Stimulated activated CD4-positive, alpha-beta T cell treated with anti-CD3 and anti-CD28 coated beads, Interleukin-2, amount 100 ng/mL, for 48 hours (primary cell): ENCODE results near the gene LPAR3.

Source experiments
- DNase-seq, 2 donors: peaks; one replicate each; pipeline ENCODE4 v3.0.0-alpha.2; 2020

Gene LPAR3

GRCh38 chr1:84899969-84900368 lies 7.0 kb upstream of the LPAR3 start:
- no peak for DNase-seq

GRCh38 chr1:84896279-84896678 lies 3.3 kb upstream of the LPAR3 start:
- no peak for DNase-seq

DNA sequence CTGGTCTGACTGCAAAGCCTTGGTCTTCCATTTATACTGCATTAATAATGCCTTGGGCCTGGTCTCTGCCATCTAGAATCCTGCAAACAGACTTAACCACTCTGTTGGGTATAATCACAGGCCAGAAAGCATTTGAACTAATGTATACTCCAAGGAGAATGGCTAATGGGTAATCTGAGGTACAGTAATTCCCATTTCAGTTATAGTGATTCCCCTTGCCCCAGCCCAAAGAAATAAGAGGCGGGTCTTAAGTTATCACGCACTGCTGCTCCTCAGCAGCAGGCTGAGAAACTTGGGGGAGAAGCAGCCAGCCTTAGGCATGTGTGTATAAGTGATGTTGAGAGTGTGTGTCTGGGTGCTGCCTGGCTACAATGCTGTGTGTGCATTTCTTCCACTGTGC lies 2.4 kb downstream of the LPAR3 start:
- DNase-seq: no peak

- DNase-seq: no peak
These were observed 3.6 kb downstream of the LPAR3 start for GRCh38 chr1:84889437-84889836.

DNA sequence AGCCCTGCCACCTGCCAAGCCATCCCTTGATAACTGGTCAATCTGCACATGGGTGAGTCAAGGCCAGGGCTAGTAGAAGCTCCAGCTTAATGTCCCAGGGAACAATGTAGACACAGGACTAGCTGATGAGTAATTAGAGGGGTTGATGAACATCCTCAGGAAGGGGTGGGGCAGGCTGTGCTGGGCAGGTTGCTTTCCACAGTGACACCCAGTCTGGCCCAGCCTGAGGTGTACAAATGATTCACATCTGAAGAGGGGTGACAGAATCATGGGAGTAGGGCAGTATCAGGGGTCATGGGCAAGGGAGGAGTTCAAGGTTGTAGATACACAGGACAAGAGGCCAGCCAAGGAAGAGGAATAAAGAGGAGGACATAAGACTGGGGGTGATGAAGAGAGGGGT lies 4.3 kb downstream of the LPAR3 start:
- no peak for DNase-seq

GRCh38 chr1:84887261-84887934 lies 5.6 kb downstream of the LPAR3 start:
- DNase-seq: no peak

DNA sequence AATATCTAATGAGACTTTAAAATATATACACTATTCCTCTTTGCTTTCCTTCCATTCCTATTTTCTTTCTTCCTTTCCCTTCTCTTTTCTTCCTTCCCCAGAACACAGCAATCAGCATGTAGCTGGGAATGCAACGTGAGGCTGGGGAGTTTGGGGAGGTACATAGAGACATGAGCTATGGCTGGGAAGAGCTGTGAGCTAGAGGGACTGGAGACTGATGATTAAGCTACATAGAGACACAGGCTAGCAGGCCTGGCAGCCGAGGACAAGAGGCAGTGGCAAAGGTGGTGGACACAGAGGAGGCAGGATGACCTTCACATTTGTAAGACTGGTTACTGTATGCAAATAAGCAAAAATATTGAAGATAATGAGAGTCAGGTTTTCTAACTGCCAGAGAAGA lies 7.5 kb downstream of the LPAR3 start:
- DNase-seq: no peak

GRCh38 chr1:84884671-84885389 lies 8.2 kb downstream of the LPAR3 start:
- DNase-seq: no peak

GRCh38 chr1:84883286-84883685 lies 9.7 kb downstream of the LPAR3 start:
- no peak for DNase-seq

DNA sequence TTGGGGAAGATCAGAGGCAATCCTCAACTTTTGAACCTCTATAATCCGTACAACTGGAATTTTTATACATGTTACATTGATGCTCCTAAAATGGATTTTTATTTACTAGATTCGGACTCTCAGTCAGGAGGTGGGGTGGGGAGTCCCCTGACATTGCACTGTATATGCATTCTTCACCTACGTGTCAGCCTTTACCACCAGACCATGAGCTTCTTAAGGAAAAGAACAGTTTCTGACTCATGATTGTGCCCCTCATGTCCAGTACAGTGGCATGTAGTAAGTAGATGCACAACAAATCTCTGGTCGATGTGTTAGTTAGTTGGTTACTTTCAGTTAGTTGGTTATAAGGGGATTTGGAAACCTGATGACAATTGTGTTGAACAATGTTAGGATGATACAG lies 15.4 kb downstream of the LPAR3 start:
- no peak for DNase-seq

DNA sequence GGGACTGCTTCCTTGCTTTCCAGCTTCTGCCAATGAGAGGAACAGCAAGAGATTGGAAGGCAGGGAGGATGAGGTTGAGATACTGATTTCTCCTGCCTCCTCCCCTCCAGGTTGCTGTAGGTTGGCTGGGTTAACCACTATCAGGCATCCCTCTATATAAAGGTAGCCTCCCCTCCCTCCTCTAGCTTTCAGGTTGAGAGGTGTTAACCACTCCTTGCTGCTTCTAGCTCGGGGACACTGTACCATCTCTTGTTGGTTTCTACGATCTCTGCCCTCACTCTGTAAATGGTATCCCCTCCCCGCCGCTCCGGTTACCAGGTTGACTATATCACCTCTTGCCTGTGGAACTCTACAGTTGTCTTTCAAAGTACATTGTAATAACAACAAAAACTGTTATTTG lies 16.7 kb downstream of the LPAR3 start:
- no peak for DNase-seq

GRCh38 chr1:84873366-84873765 lies 19.6 kb downstream of the LPAR3 start:
- no peak for DNase-seq

GRCh38 chr1:84872696-84873355 lies 20.2 kb downstream of the LPAR3 start:
- DNase-seq: no peak

DNA sequence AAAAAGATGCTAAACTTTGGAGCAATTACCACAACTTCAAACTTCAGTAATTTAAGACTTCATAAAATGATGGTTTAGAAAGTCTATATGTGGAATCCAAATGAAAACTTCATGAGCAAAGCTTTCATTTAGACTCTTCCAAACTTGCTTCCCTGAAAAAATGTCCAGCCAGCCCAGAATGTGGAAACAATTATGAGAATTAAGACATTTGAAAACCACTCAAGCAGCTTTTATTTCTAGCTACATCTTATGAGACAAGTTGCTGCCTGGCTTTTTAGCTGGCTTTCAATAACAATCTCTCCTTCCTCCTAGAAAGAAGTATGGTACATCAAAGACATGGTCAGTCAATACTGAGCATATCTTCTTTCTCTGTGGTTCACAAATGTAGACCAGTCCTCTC lies 21.8 kb downstream of the LPAR3 start:
- no peak for DNase-seq

- DNase-seq: no peak
These were observed 22.4 kb downstream of the LPAR3 start for GRCh38 chr1:84870591-84870990.

GRCh38 chr1:84869720-84870119 lies 23.3 kb downstream of the LPAR3 start:
- DNase-seq: no peak

DNA sequence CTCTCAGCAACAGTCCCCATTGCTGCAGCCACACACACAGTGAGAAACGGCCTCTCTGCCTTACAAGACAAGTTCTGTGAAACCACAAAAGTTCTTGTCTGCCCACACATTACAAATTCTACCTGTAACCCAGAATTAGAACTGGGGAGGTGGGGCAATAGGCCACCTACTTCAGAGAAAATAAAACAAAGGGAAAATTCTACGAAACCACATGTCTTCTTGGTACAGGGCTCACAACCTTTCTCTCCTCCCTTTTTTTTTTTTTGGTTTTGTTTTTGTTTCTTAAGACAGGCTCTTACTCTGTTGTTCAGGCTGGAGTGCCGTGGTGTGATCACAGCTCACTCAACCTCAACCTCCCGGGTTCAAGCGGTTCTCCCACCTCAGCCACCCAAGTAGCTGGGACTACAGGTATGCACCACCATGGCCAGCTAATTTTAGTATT lies 30.2 kb downstream of the LPAR3 start:
- DNase-seq: peak; percentile 24 to 25

- no peak for DNase-seq
These were observed 30.9 kb downstream of the LPAR3 start for GRCh38 chr1:84861988-84862644.

- DNase-seq: no peak
These were observed 31.5 kb downstream of the LPAR3 start for GRCh38 chr1:84861516-84861915.

- no peak for DNase-seq
These were observed 33.1 kb downstream of the LPAR3 start for GRCh38 chr1:84859866-84860265.

DNA sequence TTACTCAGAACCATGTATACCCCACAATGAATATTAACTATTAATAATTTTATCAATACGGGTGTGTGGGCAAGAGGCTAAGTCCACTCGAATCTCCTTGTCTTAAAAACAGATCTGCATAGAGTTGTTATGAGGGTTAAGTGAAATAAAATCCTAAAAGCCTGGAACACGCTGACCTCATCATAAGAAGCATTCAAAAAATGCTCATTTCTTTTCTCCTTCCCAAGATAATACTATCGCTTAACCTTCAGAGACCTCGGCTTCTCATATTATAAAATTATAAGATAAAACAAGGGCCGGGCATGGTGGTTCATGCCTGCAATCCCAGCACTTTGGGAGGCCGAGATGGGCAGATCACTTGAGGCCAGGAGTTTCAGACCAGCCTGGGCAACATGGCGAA lies 35.1 kb downstream of the LPAR3 start:
- no peak for DNase-seq

GRCh38 chr1:84856726-84857270 lies 36.2 kb downstream of the LPAR3 start:
- DNase-seq: no peak
